ENCODE results near the gene GRIN1. TPM values are rescaled to one million over a fixed set of nuclear protein-coding genes. Genes with fewer than 3 reads are reported as not detected.

GRIN1 gene
- total RNA-seq, 1 experiment from 2014 or later = not detected

- H3K79me2 ChIP-seq (ENCODE audit: low read length) = no peaks in the 10 kb centered on the region
- no peak overlapping the region for H2AFZ ChIP-seq (ENCODE audit: low read length)
- no peak overlapping the region for H3K9ac ChIP-seq (ENCODE audit: low read length)
- H3K9me2 ChIP-seq (replicated peaks; ENCODE audit: insufficient read depth, low read length) = no peaks in the 10 kb centered on the region
- H3K4me3 ChIP-seq (ENCODE audit: low read length) = no peak overlapping the region
- no peak for DNase-seq
- H3K36me3 ChIP-seq (ENCODE audit: insufficient read depth, low read length) = no peaks in the 10 kb centered on the region
- H3K4me2 ChIP-seq (ENCODE audit: low read depth, low read length, poor library complexity, severe bottlenecking) = no peak overlapping the region
- H3K27me3 ChIP-seq (ENCODE audit: low read length) = no peaks in the 10 kb centered on the region
- H3K9me3 ChIP-seq (ENCODE audit: low read length) = no peaks in the 10 kb centered on the region
- H3K27ac ChIP-seq (ENCODE audit: low read length) = no peak overlapping the region
- peaks cover 34% of the 10 kb centered on the region for H3K4me1 ChIP-seq (ENCODE audit: low read length)
- peaks cover 22% of the 10 kb centered on the region; the same call in 1 of the 2 replicates for H4K20me1 ChIP-seq (ENCODE audit: insufficient read depth, low read depth, low read length)
Measured at GRCh38 chr9:137173796-137174664, 35.1 kb downstream of the GRIN1 start.

- no peaks in the 10 kb centered on the region for H3K79me2 ChIP-seq (ENCODE audit: low read length)
- peak; percentile 77 for DNase-seq
- H2AFZ ChIP-seq (ENCODE audit: low read length) = no peak overlapping the region
- no peaks in the 10 kb centered on the region for H3K36me3 ChIP-seq (ENCODE audit: insufficient read depth, low read length)
- no peak overlapping the region for H3K27ac ChIP-seq (ENCODE audit: low read length)
- H3K27me3 ChIP-seq (ENCODE audit: low read length) = no peaks in the 10 kb centered on the region
- no peak overlapping the region for H3K9ac ChIP-seq (ENCODE audit: low read length)
- no peak overlapping the region for H3K4me2 ChIP-seq (ENCODE audit: low read depth, low read length, poor library complexity, severe bottlenecking)
- no peaks in the 10 kb centered on the region for H3K9me2 ChIP-seq (replicated peaks; ENCODE audit: insufficient read depth, low read length)
- peaks cover 22% of the 10 kb centered on the region; the same call in 1 of the 2 replicates for H4K20me1 ChIP-seq (ENCODE audit: insufficient read depth, low read depth, low read length)
- H3K4me3 ChIP-seq (ENCODE audit: low read length) = no peak overlapping the region
- H3K9me3 ChIP-seq (ENCODE audit: low read length) = no peaks in the 10 kb centered on the region
- peaks cover 27% of the 10 kb centered on the region for H3K4me1 ChIP-seq (ENCODE audit: low read length)
Measured at GRCh38 chr9:137174722-137175293, 35.9 kb downstream of the GRIN1 start.

GRCh38 chr9:137175345-137175961, 36.5 kb downstream of the GRIN1 start:
- H3K9me2 ChIP-seq (replicated peaks; ENCODE audit: insufficient read depth, low read length) = no peaks in the 10 kb centered on the region
- peaks cover 18% of the 10 kb centered on the region; the same call in 1 of the 2 replicates for H4K20me1 ChIP-seq (ENCODE audit: insufficient read depth, low read depth, low read length)
- H3K4me1 ChIP-seq (ENCODE audit: low read length) = peaks cover 20% of the 10 kb centered on the region
- no peak overlapping the region for H2AFZ ChIP-seq (ENCODE audit: low read length)
- H3K9ac ChIP-seq (ENCODE audit: low read length) = no peak overlapping the region
- no peaks in the 10 kb centered on the region for H3K36me3 ChIP-seq (ENCODE audit: insufficient read depth, low read length)
- H3K4me2 ChIP-seq (ENCODE audit: low read depth, low read length, poor library complexity, severe bottlenecking) = no peak overlapping the region
- no peaks in the 10 kb centered on the region for H3K27me3 ChIP-seq (ENCODE audit: low read length)
- H3K27ac ChIP-seq (ENCODE audit: low read length) = no peak overlapping the region
- DNase-seq = peak; percentile 64
- no peaks in the 10 kb centered on the region for H3K79me2 ChIP-seq (ENCODE audit: low read length)
- no peak overlapping the region for H3K4me3 ChIP-seq (ENCODE audit: low read length)
- no peaks in the 10 kb centered on the region for H3K9me3 ChIP-seq (ENCODE audit: low read length)

GRCh38 chr9:137176302-137177182, 37.6 kb downstream of the GRIN1 start:
- Histone ChIP-seq H2AFZ (ENCODE audit: low read length) (no peak overlapping the region), H3K9me2 (replicated peaks; ENCODE audit: insufficient read depth, low read length) (no peaks in the 10 kb centered on the region), H3K79me2 (ENCODE audit: low read length) (no peaks in the 10 kb centered on the region), H3K27me3 (ENCODE audit: low read length) (no peaks in the 10 kb centered on the region), H3K9ac (ENCODE audit: low read length) (no peak overlapping the region), H3K4me3 (ENCODE audit: low read length) (no peak overlapping the region), H3K4me1 (ENCODE audit: low read length) (peaks cover 10% of the 10 kb centered on the region), H3K4me2 (ENCODE audit: low read depth, low read length, poor library complexity, severe bottlenecking) (no peak overlapping the region), H3K36me3 (ENCODE audit: insufficient read depth, low read length) (no peaks in the 10 kb centered on the region), H4K20me1 (ENCODE audit: insufficient read depth, low read depth, low read length) (peaks cover 15% of the 10 kb centered on the region; the same call in 1 of the 2 replicates), H3K27ac (ENCODE audit: low read length) (no peak overlapping the region), H3K9me3 (ENCODE audit: low read length) (no peaks in the 10 kb centered on the region)
- DNase-seq = peak; percentile 86

GRCh38 chr9:137178201-137178938, 39.4 kb downstream of the GRIN1 start:
- no peak overlapping the region for H3K9ac ChIP-seq (ENCODE audit: low read length)
- H4K20me1 ChIP-seq (ENCODE audit: insufficient read depth, low read depth, low read length) = peaks cover 11% of the 10 kb centered on the region; the same call in 1 of the 2 replicates
- no peaks in the 10 kb centered on the region for H3K36me3 ChIP-seq (ENCODE audit: insufficient read depth, low read length)
- no peak overlapping the region for H3K4me2 ChIP-seq (ENCODE audit: low read depth, low read length, poor library complexity, severe bottlenecking)
- no peaks in the 10 kb centered on the region for H3K27me3 ChIP-seq (ENCODE audit: low read length)
- DNase-seq = no peak
- H3K4me3 ChIP-seq (ENCODE audit: low read length) = no peak overlapping the region
- peaks cover 10% of the 10 kb centered on the region for H3K4me1 ChIP-seq (ENCODE audit: low read length)
- no peaks in the 10 kb centered on the region for H3K9me2 ChIP-seq (replicated peaks; ENCODE audit: insufficient read depth, low read length)
- H3K9me3 ChIP-seq (ENCODE audit: low read length) = no peaks in the 10 kb centered on the region
- H2AFZ ChIP-seq (ENCODE audit: low read length) = no peak overlapping the region
- H3K27ac ChIP-seq (ENCODE audit: low read length) = no peak overlapping the region
- H3K79me2 ChIP-seq (ENCODE audit: low read length) = no peaks in the 10 kb centered on the region

GRCh38 chr9:137178939-137179630, 40.1 kb downstream of the GRIN1 start:
- Histone ChIP-seq H3K36me3 (ENCODE audit: insufficient read depth, low read length) (no peaks in the 10 kb centered on the region), H3K4me2 (ENCODE audit: low read depth, low read length, poor library complexity, severe bottlenecking) (no peak overlapping the region), H3K9me2 (replicated peaks; ENCODE audit: insufficient read depth, low read length) (no peaks in the 10 kb centered on the region), H3K27me3 (ENCODE audit: low read length) (no peaks in the 10 kb centered on the region), H3K27ac (ENCODE audit: low read length) (no peak overlapping the region), H3K4me3 (ENCODE audit: low read length) (no peak overlapping the region), H3K79me2 (ENCODE audit: low read length) (no peaks in the 10 kb centered on the region), H3K9me3 (ENCODE audit: low read length) (no peaks in the 10 kb centered on the region), H3K9ac (ENCODE audit: low read length) (no peak overlapping the region), H4K20me1 (ENCODE audit: insufficient read depth, low read depth, low read length) (peaks cover 10% of the 10 kb centered on the region; the same call in 1 of the 2 replicates), H3K4me1 (ENCODE audit: low read length) (peaks cover 10% of the 10 kb centered on the region), H2AFZ (ENCODE audit: low read length) (no peak overlapping the region)
- DNase-seq = no peak

GRCh38 chr9:137179761-137180160, 40.8 kb downstream of the GRIN1 start:
- no peak overlapping the region for H3K4me3 ChIP-seq (ENCODE audit: low read length)
- no peaks in the 10 kb centered on the region for H3K9me2 ChIP-seq (replicated peaks; ENCODE audit: insufficient read depth, low read length)
- no peaks in the 10 kb centered on the region for H3K36me3 ChIP-seq (ENCODE audit: insufficient read depth, low read length)

More at GRCh38 chr9:137179761-137180160, 40.8 kb downstream of the GRIN1 start:
- DNase-seq = no peak
- no peaks in the 10 kb centered on the region for H3K27me3 ChIP-seq (ENCODE audit: low read length)
- no peak overlapping the region for H3K27ac ChIP-seq (ENCODE audit: low read length)
- H3K9me3 ChIP-seq (ENCODE audit: low read length) = no peaks in the 10 kb centered on the region
- H3K79me2 ChIP-seq (ENCODE audit: low read length) = no peaks in the 10 kb centered on the region
- 0 out of 2 replicates have a peak, but pooled peaks cover 10% of the 10 kb centered on the region for H4K20me1 ChIP-seq (ENCODE audit: insufficient read depth, low read depth, low read length)
- H2AFZ ChIP-seq (ENCODE audit: low read length) = no peak overlapping the region
- H3K4me2 ChIP-seq (ENCODE audit: low read depth, low read length, poor library complexity, severe bottlenecking) = no peak overlapping the region
- H3K4me1 ChIP-seq (ENCODE audit: low read length) = peaks cover 6% of the 10 kb centered on the region
- H3K9ac ChIP-seq (ENCODE audit: low read length) = no peak overlapping the region

All from Karpas-422 (cell line).